RCC 7860 (cell line): ENCODE data around the gene TMC7.

Experiments
- DNase-seq: peaks from one replicate; pipeline ENCODE4 v3.0.0-alpha.2; 2015; ENCODE audit warnings: low spot score
- FAIRE-seq: peaks from 2 replicates; lab custom pipeline; 2012; peaks lifted over from hg19 to GRCh38; lab: Jason Lieb, UNC

TMC7 gene

DNA sequence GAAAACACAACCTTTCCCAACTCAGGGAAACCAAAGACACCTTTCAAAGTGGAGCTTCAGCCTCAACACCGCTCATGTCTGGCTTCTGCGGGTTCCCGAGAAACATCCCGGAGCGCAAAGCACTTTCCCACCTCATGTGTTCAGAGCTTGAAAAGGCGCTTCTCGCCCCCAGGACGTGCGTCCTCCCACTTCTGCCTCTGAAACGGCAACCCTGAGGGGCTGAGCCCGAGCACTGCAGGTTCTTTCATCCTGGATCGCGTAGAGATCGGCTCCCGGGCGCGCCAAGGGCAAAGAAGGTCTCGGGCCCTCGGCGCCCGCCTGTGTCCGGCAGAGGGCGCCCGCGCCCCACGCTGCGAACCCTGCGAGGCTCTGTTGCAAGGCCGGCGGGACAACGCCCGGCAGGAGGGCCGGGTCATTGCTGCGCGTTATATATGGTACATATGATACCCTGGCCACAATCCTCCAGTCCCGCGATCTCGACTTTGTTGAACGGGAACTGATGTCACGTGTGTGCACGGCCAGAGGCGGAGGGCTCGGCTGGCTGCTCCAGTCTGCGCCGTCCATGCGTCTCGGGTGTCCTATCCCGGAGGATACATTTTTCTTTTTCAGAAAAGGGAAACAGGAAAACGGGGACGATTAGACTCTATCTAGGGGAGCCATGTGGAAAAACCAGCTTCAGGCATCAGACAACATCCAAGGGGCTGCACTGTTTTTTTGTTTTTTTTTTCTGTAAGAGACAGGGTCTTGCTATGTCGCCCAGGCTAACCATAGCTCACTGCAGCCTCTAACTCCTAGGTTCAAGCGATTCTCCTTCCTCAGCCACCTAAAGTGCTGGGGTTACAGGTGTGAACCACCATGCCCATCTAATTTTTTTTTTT is 102.8 kb downstream of the TMC7 start:
- no peak for FAIRE-seq
- peak; percentile 59 for DNase-seq

DNA sequence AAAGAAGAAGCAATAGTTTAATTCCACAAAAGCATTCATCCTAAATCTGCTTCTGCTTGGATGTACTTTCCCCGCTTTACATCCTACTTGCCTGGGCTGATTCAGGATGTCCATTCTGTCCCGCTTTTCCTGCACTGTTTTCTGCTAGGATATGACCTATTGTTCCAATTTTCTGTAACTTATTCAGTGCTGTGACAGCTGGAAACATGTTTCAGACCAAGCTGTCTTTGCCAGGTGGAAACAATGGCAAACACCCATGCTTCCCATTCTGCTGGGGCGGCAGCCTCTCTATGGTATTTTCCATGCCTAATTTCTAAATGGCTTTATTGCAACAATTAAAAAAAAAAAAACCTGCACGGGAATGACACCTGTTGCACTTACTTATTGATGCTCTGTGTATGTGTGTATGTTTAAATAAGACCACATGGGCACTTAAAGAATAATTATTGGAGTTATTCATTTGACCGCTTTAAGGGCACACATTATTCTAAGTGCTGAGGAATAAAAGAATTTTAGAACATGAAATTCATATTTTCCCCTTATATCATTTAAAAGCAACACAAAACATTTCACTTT is 104.7 kb downstream of the TMC7 start:
- FAIRE-seq, result no peak
- DNase-seq, result no peak

DNA sequence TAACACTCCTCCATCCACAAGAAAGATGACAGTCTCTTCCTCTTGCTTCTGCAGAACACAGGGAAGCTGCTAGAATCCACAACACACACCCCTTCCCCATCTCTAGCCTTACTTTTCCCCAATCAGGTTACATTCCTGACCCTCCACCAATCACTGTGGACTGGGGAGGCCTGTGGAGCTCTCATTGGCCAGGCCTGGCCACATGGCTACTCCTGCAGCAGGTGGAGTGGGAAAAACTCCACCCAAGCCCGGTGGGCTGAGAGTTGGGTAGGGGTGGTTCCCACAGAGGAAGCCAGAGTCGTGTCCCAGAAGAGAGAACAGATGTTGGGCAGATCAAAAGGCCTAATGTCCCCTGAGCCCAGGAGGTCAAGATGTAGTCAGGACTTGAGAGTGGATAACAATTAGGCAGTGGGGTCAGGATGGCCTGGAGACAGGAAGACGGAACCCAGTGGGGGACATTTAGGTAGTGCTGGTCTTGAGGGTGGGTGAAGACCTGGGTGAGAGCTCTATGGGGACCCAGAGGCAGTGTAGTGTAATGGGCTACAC is 105.7 kb downstream of the TMC7 start:
- DNase-seq, result no peak
- no peak for FAIRE-seq

DNA sequence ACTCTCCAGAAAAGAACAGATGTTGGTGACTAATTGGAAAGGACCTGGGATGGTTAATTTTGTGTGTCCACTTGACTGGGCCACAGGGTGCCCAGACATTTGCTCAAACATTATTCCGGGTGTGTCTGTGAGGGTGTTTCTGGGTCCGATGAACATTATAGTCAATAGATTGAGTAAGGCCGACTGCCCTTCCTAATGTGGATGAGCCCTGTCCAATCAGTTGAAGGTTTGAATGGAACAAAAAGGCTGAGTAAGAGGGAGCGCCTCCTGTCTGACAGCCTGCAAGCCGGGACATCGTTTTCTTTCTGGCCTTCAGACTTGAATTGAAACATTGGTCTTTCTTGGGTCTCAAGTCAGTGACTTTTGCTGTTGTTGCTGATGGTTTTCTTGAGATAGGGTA is 107.2 kb downstream of the TMC7 start:
- FAIRE-seq (no peak), DNase-seq (no peak)

DNA sequence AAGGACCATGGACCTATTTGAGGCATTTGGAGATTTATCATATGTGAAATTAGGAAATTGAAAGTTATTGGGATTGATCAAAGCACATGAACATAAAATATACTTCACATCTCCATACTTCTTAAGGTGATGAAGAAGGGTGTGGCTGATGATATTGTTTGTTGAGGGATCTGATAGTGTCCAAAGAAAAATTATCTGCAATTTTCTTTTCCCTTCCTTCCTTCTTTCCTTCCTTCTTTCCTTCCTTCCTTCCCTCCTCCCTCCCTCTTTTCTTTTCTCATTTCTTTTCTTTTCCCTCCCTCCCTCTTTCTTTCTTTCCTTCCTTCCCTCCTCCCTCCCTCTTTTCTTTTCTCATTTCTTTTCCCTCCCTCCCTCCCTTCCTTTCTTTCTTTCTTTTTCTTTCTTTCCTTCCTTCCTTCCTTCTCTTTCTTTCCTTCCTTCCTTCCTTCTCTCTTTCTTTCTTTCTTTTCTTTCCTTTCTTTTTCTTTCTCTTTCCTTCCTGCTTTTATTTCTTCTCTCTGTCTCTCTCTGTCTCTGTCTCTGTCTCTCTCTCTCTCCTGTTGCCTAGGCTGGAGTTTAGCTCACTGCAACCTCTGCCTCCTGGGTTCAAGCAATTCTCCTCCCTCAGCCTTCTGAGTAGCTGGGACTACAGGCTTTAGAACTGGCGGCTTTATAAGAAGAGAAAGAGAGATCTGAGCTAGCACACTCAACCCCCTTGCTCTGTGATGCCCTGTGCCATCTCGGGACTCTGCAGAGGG is 109.1 kb downstream of the TMC7 start:
- no peak for FAIRE-seq
- DNase-seq, result no peak

DNA sequence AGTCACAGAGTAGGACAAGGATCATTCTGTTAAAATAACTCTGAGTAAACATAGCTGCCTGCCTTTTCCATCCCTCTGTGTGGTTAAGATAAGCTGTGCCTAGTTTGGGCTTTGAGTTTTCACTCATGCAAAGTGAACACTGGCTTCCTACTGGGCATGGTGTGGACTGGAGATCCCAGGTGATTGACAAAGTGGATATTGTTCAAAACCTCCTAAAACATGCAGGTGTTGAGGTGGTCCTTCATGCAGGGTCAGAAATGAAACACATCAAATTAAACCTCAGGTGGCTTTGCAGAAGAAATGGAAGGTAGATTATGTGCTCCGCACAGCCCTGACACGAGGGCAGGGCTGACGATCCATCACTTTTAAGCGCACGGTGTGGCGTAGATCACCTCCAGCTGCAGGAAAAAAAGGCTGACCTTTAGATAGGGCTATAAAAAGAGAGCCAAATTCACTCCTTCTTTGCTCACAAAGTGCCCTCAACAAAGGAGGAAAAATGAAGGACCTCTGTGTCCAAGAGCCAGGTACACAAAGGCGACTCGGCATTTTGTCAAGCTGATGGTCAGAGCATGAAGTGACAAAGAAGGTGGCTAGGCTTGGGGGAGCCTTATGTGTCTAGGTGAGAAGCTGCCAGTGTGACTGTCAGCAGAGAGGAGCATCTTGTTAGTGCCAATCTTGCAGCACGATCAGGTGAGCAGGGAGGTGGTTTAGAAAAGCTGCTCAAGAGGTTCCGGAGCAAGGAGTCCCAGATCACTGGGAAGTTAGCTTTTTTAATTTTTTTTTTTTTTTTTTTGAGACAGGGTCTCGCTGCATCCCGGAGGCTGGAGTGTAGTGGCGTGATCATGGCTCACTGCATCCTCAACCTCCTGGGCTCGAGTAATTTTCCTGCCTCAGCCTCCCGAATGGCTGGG is 110.2 kb downstream of the TMC7 start:
- no peak for FAIRE-seq
- DNase-seq, result no peak

DNA sequence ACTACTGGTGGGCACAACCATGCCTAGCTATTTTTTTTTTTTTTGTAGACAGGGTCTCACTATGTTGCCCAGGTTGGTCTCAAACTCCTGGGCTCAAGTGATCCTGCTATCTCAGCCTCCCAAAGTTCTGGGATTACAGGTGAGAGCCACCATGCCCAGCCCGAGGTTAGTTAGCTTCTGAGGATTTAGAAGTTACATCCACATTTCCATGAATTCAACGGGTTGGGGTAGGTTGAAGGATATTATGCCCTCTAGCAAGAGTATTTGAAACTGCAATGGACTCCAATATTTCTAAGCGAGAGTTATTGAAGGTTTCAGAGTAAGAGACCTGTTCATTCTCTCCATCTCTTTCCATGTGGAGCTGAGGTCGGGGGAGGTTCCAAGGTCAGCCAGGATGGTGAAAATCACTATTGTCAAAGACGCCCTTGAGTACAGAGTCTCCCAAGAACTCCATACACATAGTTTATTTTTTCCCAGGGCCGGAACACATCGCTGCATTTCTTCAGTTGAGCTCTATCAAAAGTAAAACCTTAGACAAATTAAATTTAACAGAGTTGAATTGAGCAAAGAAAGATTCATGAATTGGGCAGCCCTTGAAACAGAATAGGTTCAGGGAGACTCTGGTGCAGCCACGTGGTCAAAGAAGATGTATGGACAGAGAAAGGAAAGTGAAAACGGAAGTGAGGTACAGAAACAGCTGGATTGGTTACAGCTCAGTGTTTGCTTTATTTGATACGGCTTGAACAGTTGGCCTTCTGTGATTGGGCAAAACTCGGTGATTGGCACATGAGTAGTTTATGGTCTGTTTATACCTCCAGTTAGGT is 111.0 kb downstream of the TMC7 start:
- no peak for FAIRE-seq
- no peak for DNase-seq

DNA sequence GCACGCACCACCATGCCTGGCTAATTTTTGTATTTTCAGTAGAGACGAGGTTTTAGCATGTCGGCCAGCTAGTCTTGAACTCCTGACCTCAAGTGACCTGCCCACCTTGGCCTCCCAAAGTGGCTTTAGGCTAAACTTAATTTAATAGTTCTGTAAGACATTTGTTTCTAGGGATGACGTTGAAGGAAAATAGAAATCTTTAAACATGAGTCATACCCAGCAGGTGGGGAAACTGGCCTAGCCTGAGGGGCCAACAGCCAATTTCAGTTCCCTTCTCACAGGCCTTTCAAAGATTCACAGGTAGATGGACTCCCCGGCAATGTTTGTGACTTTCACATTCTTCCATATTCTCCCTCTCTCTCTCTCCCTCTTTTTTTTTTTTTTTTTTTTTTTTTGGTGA is 111.9 kb downstream of the TMC7 start:
- DNase-seq (peak; percentile 38), FAIRE-seq (no peak)

DNA sequence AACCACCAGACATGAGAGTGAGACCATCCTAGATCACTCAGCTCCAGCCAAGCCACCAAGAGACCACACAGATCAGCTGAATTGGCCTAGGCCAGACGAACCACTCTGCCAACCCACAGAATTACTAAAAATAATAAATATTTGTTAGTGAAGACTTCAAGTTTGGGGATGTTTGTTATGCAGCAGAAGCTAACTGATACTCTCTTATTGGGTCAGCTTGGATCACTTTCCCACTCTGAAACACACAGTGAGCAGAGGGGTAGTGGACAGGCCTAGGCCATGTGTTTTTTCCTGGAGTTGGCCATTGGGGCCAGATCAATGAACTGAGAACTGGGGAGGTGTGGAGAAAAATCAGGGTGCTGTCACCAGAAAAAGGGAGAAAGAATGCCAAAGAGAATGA is 114.4 kb downstream of the TMC7 start:
- no peak for DNase-seq
- no peak for FAIRE-seq

DNA sequence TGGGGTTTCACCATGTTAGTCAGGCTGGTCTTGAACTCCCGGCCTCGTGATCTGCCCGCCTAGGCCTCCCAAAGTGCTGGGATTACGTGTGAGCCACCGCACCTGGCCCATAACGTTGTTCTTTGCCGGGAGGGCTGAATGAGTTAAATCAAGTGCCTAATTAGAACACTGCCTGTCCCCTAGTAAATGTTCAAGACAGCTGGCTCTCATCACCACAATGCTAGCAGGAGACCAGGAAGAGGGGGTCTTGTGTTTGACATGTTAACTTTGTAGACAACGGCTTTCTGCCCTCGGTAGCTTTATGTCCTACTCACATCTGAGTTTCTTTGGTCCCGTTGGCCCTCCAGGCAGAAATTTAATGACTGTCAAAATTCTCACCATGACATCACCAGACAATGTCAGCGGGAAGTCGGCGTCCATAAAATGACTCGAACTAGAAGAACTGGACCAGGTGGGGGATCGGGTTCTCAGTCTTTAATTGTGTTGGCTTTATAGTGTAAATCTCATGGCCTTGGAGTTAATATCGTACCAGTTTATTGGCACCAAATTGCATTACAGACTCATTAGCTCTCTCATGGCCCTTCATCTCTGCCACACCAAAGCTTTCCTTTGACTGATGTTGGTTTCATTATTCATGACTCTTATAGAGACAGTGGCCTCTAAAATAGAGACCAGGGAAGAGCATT is 118.6 kb downstream of the TMC7 start:
- FAIRE-seq (no peak), DNase-seq (no peak)

DNA sequence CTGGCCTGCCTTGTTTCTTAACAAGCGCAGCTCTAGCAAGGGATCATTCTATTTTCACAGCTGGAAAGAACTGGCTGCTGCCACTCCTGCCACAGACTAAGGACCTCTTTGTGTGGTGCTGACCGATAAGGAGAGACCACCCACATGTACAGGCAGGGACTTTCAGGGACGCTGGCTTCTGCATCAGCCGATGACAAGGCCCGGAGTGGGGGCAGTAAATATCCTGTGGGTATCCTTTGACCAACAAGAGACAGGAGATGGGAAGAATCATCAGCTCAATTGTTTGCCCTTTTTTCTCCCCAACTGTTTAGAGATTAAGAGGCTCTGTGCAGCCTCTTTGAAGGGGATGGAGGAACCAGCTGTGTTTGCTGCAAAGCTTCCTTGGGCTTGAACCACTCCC is 120.9 kb downstream of the TMC7 start:
- no peak for FAIRE-seq
- DNase-seq, result no peak

DNA sequence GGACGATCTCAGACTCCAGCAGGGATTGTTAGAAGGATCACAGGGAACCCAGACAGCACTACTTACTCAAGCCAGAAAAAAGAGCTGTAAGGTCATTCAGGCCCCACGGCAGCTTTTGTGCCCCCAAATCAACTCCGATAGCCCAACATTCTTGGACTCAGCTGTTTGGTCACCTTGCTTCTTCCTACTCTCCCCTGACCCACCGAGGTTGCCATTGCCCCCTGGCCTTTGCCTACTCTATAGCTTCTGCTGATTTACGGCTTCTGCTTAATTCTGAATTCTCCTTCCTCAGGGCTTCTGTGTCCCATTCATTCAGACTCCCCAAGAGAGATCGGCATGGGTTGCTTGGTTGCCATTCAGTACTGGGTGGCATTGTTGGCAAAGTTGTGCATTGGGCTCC is 121.4 kb downstream of the TMC7 start:
- no peak for DNase-seq
- FAIRE-seq, result no peak

DNA sequence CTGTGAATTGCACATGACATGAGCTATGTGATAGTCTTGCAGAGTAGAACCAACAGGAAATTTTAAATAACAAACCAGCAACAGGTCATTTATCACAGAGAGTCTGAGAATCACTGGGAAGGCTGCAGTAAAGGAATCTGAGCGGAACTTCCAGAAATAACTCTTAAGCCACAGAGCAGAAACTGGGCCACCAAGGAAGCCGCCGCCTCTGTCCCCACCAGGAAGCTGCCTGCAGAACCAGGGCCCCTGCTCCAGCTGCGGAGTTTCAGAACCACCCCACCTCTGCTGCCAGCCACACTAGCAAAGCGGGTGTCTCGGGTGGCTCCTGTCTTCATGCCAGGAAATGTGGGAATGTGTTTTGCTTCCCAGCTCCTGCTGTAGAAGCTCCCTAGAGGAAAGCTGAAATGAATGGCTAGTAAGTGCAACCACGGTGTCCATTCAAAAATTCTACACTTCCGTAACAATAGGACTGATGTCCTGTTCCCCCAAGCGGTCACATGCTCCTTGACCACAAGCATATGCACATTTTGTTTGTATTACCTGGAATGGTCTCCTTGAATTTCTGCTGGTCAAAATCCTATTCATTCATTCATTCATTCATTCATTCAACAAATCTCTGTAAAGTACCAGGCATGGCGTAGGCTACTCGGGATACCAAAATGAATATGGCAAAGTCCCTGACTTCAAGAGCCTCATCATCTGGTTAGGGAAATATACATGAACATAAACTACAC is 122.3 kb downstream of the TMC7 start:
- no peak for DNase-seq
- no peak for FAIRE-seq

DNA sequence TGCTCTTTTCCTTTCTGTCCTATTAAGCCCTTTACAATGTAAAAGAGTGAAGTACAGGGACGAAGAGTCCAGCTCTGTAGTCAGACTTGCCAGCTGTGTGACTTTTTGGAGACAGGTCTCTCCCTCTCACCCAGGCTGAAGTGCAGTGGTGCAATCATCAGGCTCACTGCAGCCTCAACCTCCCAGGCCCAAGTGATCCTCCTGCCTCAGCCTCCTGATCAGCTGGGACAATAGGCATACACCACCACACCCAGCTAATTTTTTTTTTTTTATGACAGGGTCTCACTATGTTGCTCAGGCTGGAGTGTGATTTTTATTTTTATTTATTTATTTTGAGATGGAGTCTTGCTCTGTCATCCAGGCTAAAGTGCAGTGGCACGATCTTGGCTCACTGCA is 122.9 kb downstream of the TMC7 start:
- DNase-seq, result no peak
- no peak for FAIRE-seq

DNA sequence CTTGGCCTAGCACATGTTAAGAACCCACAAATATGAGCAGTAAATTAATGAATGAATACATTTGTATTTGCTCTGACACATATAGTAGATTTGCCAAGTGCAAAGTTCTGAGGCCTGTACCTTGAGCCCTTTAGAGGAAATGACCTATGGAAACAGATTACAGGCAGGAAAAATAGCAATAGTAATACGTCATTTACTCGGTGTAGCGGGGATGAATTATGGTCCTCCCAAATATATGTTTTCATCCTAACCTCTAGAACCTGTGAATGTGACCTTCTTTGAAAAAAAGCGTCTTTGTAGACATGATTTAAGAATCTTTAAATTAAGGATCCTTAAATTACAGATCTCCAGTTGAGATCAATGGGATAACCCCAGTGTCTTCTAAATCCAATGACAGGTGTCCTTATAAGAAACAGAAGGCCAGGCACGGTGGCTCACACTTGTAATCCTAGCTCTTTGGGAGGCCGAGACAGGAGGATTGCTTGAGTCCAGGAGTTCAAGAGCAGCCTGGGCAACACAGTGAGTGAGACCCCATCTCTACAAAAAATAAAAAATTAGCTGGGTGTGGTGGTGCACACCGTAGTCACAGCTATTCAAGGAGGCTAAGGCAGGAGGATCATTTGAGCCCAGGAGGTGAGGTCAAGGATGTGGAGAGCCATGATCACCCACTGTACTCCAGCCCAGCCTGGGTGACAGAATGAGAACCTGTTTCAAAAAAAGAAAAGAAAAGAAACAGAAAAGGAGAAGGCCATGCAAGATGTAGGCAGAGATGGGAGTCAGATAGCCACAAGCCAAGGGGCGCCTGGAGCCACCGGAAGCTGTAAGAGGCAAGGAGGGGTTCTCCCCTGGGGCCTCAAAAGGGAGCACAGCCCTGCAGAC is 124.9 kb downstream of the TMC7 start:
- DNase-seq, result no peak
- FAIRE-seq, result no peak

DNA sequence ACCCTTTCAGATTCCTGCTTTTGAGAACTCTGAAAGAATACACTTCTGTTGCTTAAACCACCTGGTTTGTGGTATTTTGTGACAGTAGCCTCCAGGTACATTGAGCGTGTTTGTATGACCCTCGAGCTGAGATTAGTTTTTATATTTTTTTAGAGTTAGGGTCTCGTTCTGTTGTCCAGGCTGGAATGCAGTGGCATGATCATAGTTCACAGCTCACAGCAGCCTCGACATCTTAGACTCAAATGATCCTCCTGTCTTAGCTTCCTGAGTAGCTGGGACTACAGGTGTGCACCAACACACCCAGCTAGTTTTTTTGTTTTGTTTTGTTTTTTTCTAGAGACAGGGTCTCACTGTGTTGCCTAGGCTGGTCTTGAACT is 125.5 kb downstream of the TMC7 start:
- FAIRE-seq (no peak), DNase-seq (no peak)

DNA sequence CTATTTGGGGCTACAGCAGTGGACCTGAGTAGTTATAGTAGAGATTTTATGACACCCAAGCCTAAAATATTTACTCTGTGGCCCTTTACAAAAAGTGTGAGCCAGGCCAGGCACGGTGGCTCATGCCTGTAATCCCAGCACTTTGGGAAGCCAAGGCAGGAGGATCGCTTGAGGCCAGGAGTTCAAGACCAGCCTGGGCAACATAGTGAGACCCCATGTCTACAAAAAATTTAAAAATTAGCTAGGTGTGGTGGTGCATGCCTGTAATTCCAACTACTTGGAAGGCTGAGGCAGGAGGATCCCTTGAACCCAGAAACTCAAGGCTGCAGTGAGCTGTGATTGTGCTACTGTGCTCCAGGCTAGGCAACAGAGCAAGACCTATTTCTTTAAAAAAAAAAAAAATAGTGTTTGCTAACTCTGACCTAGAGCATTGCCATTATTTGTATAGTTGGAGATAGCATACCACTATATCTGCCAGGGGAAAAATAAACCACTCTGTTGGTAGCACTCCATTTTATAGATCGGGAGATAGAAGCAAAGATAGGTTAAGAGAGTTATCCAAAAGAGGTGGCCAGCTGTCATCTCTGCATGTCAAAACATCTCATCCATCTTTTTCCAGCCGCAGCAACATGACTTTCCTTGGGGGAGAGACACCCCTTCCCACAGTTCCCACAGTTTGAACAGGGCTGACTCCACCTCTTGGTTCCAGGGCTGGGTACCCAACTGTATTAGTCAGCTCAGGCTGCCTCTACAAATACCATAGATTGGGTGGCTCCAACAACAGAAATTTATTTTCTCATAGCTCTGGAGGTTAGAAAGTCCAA is 127.0 kb downstream of the TMC7 start:
- FAIRE-seq (no peak), DNase-seq (no peak)
